Measurements from ENCODE around the gene NDST1. TPM values are rescaled to one million over a fixed set of nuclear protein-coding genes. Genes with fewer than 3 reads are reported as not detected.

Gene NDST1
- total RNA-seq, 2 experiments from 2014 or later, result 2.9 to 3.3 TPM

DNA sequence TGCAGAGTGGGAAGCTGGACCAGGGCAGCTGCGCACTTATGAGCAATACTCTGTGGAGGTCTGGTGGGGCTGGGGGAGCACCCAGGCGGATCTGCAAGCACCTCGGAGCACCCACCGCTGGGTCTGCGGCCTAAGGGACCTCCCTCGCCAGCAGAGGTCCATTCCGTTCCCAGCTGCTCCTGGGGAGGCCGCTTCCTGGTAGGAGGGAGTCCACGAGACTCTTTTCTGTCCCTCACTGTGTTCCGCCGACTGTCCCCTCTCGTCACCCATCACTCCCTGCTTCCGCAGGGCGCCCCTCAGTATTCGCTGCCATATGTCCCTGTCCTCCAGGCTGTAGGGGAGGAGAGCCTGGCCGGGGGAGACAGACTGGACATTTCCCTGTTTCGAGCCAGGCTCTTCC, 45.5 kb downstream of the NDST1 start:
- no peaks in the 10 kb centered on the region for H3K9me3 Mint-ChIP-seq
- no peak for DNase-seq
- H3K36me3 Mint-ChIP-seq (ENCODE audit: low read depth), result no peaks in the 10 kb centered on the region
- intact Hi-C loops (cut with micrococcal nuclease), result no loop called here
- POLR2A ChIA-PET, result no interaction called here
- CTCF ChIA-PET, result interaction anchor here (0.8 to 2.4 kb wide), 5 partner anchors 9 to 226 kb away, joined by 3 to 6 read pairs (median 3); no protein-coding TSS in a partner anchor
- TF ChIP-seq, protein P1, sequence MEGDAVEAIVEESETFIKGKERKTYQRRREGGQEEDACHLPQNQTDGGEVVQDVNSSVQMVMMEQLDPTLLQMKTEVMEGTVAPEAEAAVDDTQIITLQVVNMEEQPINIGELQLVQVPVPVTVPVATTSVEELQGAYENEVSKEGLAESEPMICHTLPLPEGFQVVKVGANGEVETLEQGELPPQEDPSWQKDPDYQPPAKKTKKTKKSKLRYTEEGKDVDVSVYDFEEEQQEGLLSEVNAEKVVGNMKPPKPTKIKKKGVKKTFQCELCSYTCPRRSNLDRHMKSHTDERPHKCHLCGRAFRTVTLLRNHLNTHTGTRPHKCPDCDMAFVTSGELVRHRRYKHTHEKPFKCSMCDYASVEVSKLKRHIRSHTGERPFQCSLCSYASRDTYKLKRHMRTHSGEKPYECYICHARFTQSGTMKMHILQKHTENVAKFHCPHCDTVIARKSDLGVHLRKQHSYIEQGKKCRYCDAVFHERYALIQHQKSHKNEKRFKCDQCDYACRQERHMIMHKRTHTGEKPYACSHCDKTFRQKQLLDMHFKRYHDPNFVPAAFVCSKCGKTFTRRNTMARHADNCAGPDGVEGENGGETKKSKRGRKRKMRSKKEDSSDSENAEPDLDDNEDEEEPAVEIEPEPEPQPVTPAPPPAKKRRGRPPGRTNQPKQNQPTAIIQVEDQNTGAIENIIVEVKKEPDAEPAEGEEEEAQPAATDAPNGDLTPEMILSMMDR (IDR thresholded peaks at IDR 0.05), result no peak
- H3K27me3 Mint-ChIP-seq, result no peaks in the 10 kb centered on the region
- H3K27ac Mint-ChIP-seq, result no peak overlapping the region
- no peaks in the 10 kb centered on the region for H3K4me1 Mint-ChIP-seq (ENCODE audit: low read depth)
- H3K4me3 Mint-ChIP-seq, result no peak overlapping the region
- no peak for ATAC-seq

GRCh38 chr5:150553911-150554310, 46.0 kb downstream of the NDST1 start:
- POLR2A ChIA-PET, result no interaction called here
- H3K36me3 Mint-ChIP-seq (ENCODE audit: low read depth), result no peaks in the 10 kb centered on the region
- TF ChIP-seq, protein P1 (IDR thresholded peaks at IDR 0.05), result no peak
- H3K4me1 Mint-ChIP-seq (ENCODE audit: low read depth), result no peaks in the 10 kb centered on the region
- no peak for DNase-seq
- H3K9me3 Mint-ChIP-seq, result no peaks in the 10 kb centered on the region
- ATAC-seq, result no peak
- H3K4me3 Mint-ChIP-seq, result no peak overlapping the region
- CTCF ChIA-PET, result interaction anchor here (0.8 to 2.4 kb wide), 3 partner anchors 9 to 226 kb away, joined by 3 to 6 read pairs (median 4); no protein-coding TSS in a partner anchor
- H3K27me3 Mint-ChIP-seq, result no peaks in the 10 kb centered on the region
- intact Hi-C loops (cut with micrococcal nuclease), result no loop called here
- no peak overlapping the region for H3K27ac Mint-ChIP-seq

DNA sequence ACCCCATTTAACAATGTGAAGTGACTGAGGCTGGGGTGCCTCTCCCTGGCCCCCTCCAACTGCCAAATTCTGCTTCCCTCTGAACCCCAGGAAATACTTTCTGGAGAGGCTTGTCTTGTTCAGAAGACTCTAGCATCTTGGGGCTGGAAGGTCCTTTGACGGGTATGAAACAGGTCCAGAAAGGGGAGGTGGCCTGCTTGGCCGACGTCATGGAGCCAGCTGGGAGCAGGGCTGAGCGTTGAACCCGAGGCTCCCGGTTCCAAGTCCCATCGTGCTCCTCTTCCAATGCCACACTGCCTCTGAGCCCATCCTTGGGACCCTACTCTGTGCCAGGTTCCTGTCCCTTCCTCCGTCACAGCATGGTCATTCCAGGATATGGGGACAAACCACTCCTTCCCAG, 46.9 kb downstream of the NDST1 start:
- Mint-ChIP-seq H3K27me3 (no peaks in the 10 kb centered on the region), H3K4me1 (ENCODE audit: low read depth) (no peaks in the 10 kb centered on the region), H3K4me3 (no peak overlapping the region), H3K36me3 (ENCODE audit: low read depth) (no peaks in the 10 kb centered on the region), H3K27ac (no peak overlapping the region), H3K9me3 (no peaks in the 10 kb centered on the region)
- TF ChIP-seq, protein P1 (IDR thresholded peaks at IDR 0.05), result no peak
- ATAC-seq (no peak), DNase-seq (no peak)
- intact Hi-C loops (cut with micrococcal nuclease), result no loop called here
- ChIA-PET CTCF (interaction anchor here (2.4 kb wide), 1 partner anchor 10 kb away, joined by 6 read pairs; no protein-coding TSS in a partner anchor), POLR2A (no interaction called here)

- no peak overlapping the region for H3K4me3 Mint-ChIP-seq
- no peaks in the 10 kb centered on the region for H3K9me3 Mint-ChIP-seq
- no peaks in the 10 kb centered on the region for H3K27me3 Mint-ChIP-seq
- H3K36me3 Mint-ChIP-seq (ENCODE audit: low read depth), result no peaks in the 10 kb centered on the region
- no peak for DNase-seq
- no peaks in the 10 kb centered on the region for H3K4me1 Mint-ChIP-seq (ENCODE audit: low read depth)
- no peak for ATAC-seq
- intact Hi-C loops (cut with micrococcal nuclease), result no loop called here
- TF ChIP-seq, protein P1 (IDR thresholded peaks at IDR 0.05), result no peak
- CTCF ChIA-PET, result interaction anchor here (0.6 to 2.4 kb wide), 4 partner anchors 11 to 291 kb away, joined by 3 to 6 read pairs (median 3); partner anchors contain the start of gene IRGM
- POLR2A ChIA-PET, result interaction anchor here (0.9 kb wide), 1 partner anchor 207 kb away, joined by 3 read pairs; no protein-coding TSS in a partner anchor
- H3K27ac Mint-ChIP-seq, result no peak overlapping the region
Measured at GRCh38 chr5:150556106-150556505, 48.2 kb downstream of the NDST1 start.

DNA sequence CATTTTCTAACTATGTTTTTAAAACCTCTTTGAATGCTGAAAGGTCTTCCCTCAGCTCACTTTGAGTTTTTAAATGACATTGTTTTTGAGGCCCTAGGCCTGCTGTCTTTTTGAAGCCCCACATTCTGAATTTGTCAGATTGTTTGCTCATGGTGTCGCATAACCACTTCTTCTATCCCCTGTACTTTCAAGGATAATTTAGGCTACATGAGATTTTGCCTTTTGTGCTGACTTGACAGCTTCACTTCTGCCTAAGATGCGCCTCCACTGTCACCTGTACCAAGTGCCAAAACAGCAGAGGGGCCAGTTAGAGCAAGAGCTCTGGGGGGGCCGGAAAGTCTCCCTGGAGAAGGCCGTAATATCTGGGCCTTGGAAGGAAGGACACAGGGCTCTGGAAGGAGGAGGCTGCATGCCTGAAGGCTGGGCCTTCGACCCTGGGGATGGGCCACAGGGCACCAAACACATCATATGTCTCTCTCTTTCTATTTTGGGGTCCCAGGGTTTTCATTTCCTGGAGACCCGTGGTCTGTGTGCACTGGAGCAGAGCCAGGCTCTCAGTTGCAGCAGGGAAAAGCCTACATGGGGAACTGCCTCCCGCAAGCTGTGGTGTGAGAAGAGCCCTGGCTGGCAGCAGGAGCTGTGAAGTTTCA, 49.1 kb downstream of the NDST1 start:
- POLR2A ChIA-PET, result no interaction called here
- ATAC-seq (no peak), DNase-seq (no peak)
- no peak overlapping the region for H3K4me3 Mint-ChIP-seq
- CTCF ChIA-PET, result interaction anchor here (0.6 to 1.2 kb wide), 5 partner anchors 12 to 290 kb away, joined by 3 read pairs; partner anchors contain the start of gene IRGM
- no peaks in the 10 kb centered on the region for H3K36me3 Mint-ChIP-seq (ENCODE audit: low read depth)
- TF ChIP-seq, protein P1 (IDR thresholded peaks at IDR 0.05), result no peak
- intact Hi-C loops (cut with micrococcal nuclease), result no loop called here
- H3K4me1 Mint-ChIP-seq (ENCODE audit: low read depth), result no peaks in the 10 kb centered on the region
- no peaks in the 10 kb centered on the region for H3K9me3 Mint-ChIP-seq
- H3K27me3 Mint-ChIP-seq, result no peaks in the 10 kb centered on the region
- no peak overlapping the region for H3K27ac Mint-ChIP-seq

Measured in activated CD8-positive, alpha-beta T cell treated with anti-CD3 and anti-CD28 coated beads for 36 hours (primary cell).